ENCODE results near the gene ORC5. TPM values are rescaled to one million over a fixed set of nuclear protein-coding genes. Genes with fewer than 3 reads are reported as not detected.

Gene ORC5
- total RNA-seq, 2 donors from 2014 or later, result 13.8 to 14.8 TPM

GRCh38 chr7:104111271-104111670 is 96.5 kb downstream of the ORC5 start:
- Histone ChIP-seq H3K4me1 (ENCODE audit: control insufficient read depth in 1 of 2, low read depth in 2 of 2) (no peaks in the 10 kb centered on the region), H3K4me3 (no peak overlapping the region), H3K27ac (no peak overlapping the region), H3K27me3 (replicated peaks; ENCODE audit: insufficient read depth) (no peaks in the 10 kb centered on the region), H3K36me3 (no peaks in the 10 kb centered on the region), H3K9me3 (no peaks in the 10 kb centered on the region)
- no peak for TF ChIP-seq CTCF (IDR thresholded peaks at IDR 0.05)
- DNase-seq (ENCODE audit: low spot score), result no peak
- ATAC-seq (ENCODE audit: insufficient number of reproducible peaks, low FRiP score, low read depth), result no peak

GRCh38 chr7:104106108-104106905 is 101.5 kb downstream of the ORC5 start:
- TF ChIP-seq CTCF (IDR thresholded peaks at IDR 0.05), result no peak
- Histone ChIP-seq H3K27me3 (replicated peaks; ENCODE audit: insufficient read depth) (no peaks in the 10 kb centered on the region), H3K4me3 (no peak overlapping the region), H3K27ac (no peak overlapping the region), H3K4me1 (ENCODE audit: control insufficient read depth in 1 of 2, low read depth in 2 of 2) (no peaks in the 10 kb centered on the region), H3K36me3 (no peaks in the 10 kb centered on the region), H3K9me3 (no peaks in the 10 kb centered on the region)
- ATAC-seq (ENCODE audit: insufficient number of reproducible peaks, low FRiP score, low read depth) (no peak), DNase-seq (ENCODE audit: low spot score) (no peak)

- Histone ChIP-seq H3K36me3 (no peaks in the 10 kb centered on the region), H3K27ac (no peak overlapping the region), H3K4me1 (ENCODE audit: control insufficient read depth in 1 of 2, low read depth in 2 of 2) (no peaks in the 10 kb centered on the region), H3K4me3 (no peak overlapping the region), H3K9me3 (no peaks in the 10 kb centered on the region), H3K27me3 (replicated peaks; ENCODE audit: insufficient read depth) (no peaks in the 10 kb centered on the region)
- DNase-seq (ENCODE audit: low spot score), result no peak
- no peak for ATAC-seq (ENCODE audit: insufficient number of reproducible peaks, low FRiP score, low read depth)
- TF ChIP-seq CTCF (IDR thresholded peaks at IDR 0.05), result no peak
Measured at GRCh38 chr7:104098890-104099289, 108.9 kb downstream of the ORC5 start.

- Histone ChIP-seq H3K27ac (no peak overlapping the region), H3K9me3 (no peaks in the 10 kb centered on the region), H3K4me1 (ENCODE audit: control insufficient read depth in 1 of 2, low read depth in 2 of 2) (no peaks in the 10 kb centered on the region), H3K27me3 (replicated peaks; ENCODE audit: insufficient read depth) (no peaks in the 10 kb centered on the region), H3K4me3 (no peak overlapping the region), H3K36me3 (no peaks in the 10 kb centered on the region)
- no peak for TF ChIP-seq CTCF (IDR thresholded peaks at IDR 0.05)
- no peak for ATAC-seq (ENCODE audit: insufficient number of reproducible peaks, low FRiP score, low read depth)
- DNase-seq (ENCODE audit: low spot score), result no peak
Measured at GRCh38 chr7:104096683-104097082, 111.1 kb downstream of the ORC5 start.

GRCh38 chr7:104093127-104093526 is 114.7 kb downstream of the ORC5 start:
- Histone ChIP-seq H3K4me1 (ENCODE audit: control insufficient read depth in 1 of 2, low read depth in 2 of 2) (no peaks in the 10 kb centered on the region), H3K27ac (no peak overlapping the region), H3K4me3 (no peak overlapping the region), H3K36me3 (no peaks in the 10 kb centered on the region), H3K9me3 (no peaks in the 10 kb centered on the region), H3K27me3 (replicated peaks; ENCODE audit: insufficient read depth) (no peaks in the 10 kb centered on the region)
- no peak for TF ChIP-seq CTCF (IDR thresholded peaks at IDR 0.05)
- no peak for ATAC-seq (ENCODE audit: insufficient number of reproducible peaks, low FRiP score, low read depth)
- DNase-seq (ENCODE audit: low spot score), result no peak

Measured in thoracic aorta (tissue), 2 donors.